B cell (primary cell): ENCODE data around the gene LY9. TPM values are rescaled to one million over a fixed set of nuclear protein-coding genes. Genes with fewer than 3 reads are reported as not detected.

ENCODE experiments used
- ATAC-seq: fragments of 200-7000 bp; cut with Tn5 transposase; one replicate; pipeline ENCODE4 v1.10.0; 2021; ENCODE audit warnings: low read depth, mild to moderate bottlenecking, moderate number of reproducible peaks, moderate library complexity
- CTCF ChIA-PET: fragments of 350-600 bp; sonication (Branson Sonifier 250); formaldehyde crosslinking; loops from one replicate; lab custom pipeline; 2021; ENCODE audit warnings: antibody characterized with exemption, inconsistent platforms; lab: Charles Lee
- POLR2A ChIA-PET: fragments of 350-600 bp; sonication (Branson Sonifier 250); formaldehyde crosslinking; loops from one replicate; lab custom pipeline; 2021; ENCODE audit warnings: antibody characterized with exemption; lab: Charles Lee
- DNase-seq: peaks from one replicate; pipeline ENCODE4 v3.0.0; 2013
- H2AFZ ChIP-seq: 2 replicates; pipeline ENCODE4 v1.6.1; 2012; ENCODE audit warnings: mild to moderate bottlenecking, low read depth, low read length; ENCODE audit not compliant: insufficient read depth, poor library complexity, severe bottlenecking
- H3K27ac ChIP-seq, 2 donors: 1 replicate in 1 of 2; 2 replicates in 1 of 2; pipeline ENCODE4 v1.5.1; 2012 to 2013; ENCODE audit warnings: low read length in 2 of 2, mild to moderate bottlenecking in 2 of 2, moderate library complexity in 1 of 2
- H3K27me3 ChIP-seq, 4 experiments: fragments of 200-600 bp in 1 of 4; sonication (generic) in 1 of 4; replicated peaks in 1 of 4; 1 replicate in 2 of 4; 2 replicates in 2 of 4; pipeline versions ENCODE4 v1.6.1 to v1.7.0; 2013 to 2016; ENCODE audit warnings: low read length in 3 of 4, mild to moderate bottlenecking in 2 of 4, mixed read lengths in 1 of 4, moderate library complexity in 1 of 4; ENCODE audit not compliant: insufficient read depth in 4 of 4, control insufficient read depth in 3 of 4; ENCODE audit errors: control extremely low read depth in 1 of 4
- H3K36me3 ChIP-seq, 2 experiments: replicated peaks in 1 of 2; 1 replicate in 1 of 2; 2 replicates in 1 of 2; pipeline versions ENCODE4 v1.6.1 to v1.7.1; 2013; ENCODE audit warnings: low read length in 1 of 2; ENCODE audit not compliant: insufficient read depth in 2 of 2, control insufficient read depth in 1 of 2; ENCODE audit errors: control extremely low read depth in 1 of 2, extremely low read depth in 1 of 2
- H3K4me1 ChIP-seq, 2 donors: fragments of 200-600 bp in 1 of 2; sonication (generic) in 1 of 2; 1 replicate in 1 of 2; 2 replicates in 1 of 2; pipeline versions ENCODE4 v1.5.1 to v1.6.1; 2013 to 2017; ENCODE audit warnings: low read length in 2 of 2; ENCODE audit not compliant: control insufficient read depth in 2 of 2, insufficient read depth in 2 of 2
- H3K4me2 ChIP-seq: replicated peaks from 2 replicates; pipeline ENCODE3; 2012; ENCODE audit warnings: mild to moderate bottlenecking, low read depth, low read length; ENCODE audit not compliant: poor library complexity, severe bottlenecking
- H3K4me3 ChIP-seq, 5 experiments: fragments of 200-600 bp in 1 of 5; sonication (generic) in 1 of 5; 1 replicate in 3 of 5; 2 replicates in 2 of 5; pipeline versions ENCODE4 v1.5.1 to v1.7.0; 2011 to 2016; ENCODE audit warnings: low read length in 4 of 5, mild to moderate bottlenecking in 4 of 5, low read depth in 2 of 5, control low read depth in 1 of 5, moderate library complexity in 1 of 5; ENCODE audit not compliant: insufficient read depth in 1 of 5; ENCODE audit errors: control extremely low read depth in 1 of 5, extremely low read depth in 1 of 5
- H3K79me2 ChIP-seq: fragments of 200-600 bp; sonication (generic); one replicate; pipeline ENCODE4 v1.6.0; 2016; ENCODE audit warnings: low read length; ENCODE audit not compliant: control insufficient read depth, insufficient read depth
- H3K9ac ChIP-seq: fragments of 200-600 bp; sonication (generic); 2 replicates; pipeline ENCODE4 v1.6.1; 2017; ENCODE audit warnings: mild to moderate bottlenecking, low read length, moderate library complexity
- H3K9me3 ChIP-seq, 3 donors: one replicate each; pipeline versions ENCODE4 v1.6.1 to v1.7.1; 2013; ENCODE audit warnings: low read length in 2 of 3; ENCODE audit not compliant: control insufficient read depth in 2 of 3, insufficient read depth in 1 of 3; ENCODE audit errors: control extremely low read depth in 1 of 3
- H4K20me1 ChIP-seq: 2 replicates; pipeline ENCODE4 v1.6.0; 2012; ENCODE audit warnings: mild to moderate bottlenecking, low read length; ENCODE audit not compliant: insufficient read depth, control insufficient read depth, poor library complexity, severe bottlenecking
- H3K27ac Mint-ChIP-seq: one replicate; pipeline ENCODE4 v1.8.0; 2021; ENCODE audit warnings: mixed read lengths
- H3K27me3 Mint-ChIP-seq: one replicate; pipeline ENCODE4 v1.8.0; 2021; ENCODE audit warnings: mixed read lengths
- H3K4me1 Mint-ChIP-seq: one replicate; pipeline ENCODE4 v1.8.0; 2021; ENCODE audit warnings: mixed read lengths
- H3K4me3 Mint-ChIP-seq: one replicate; pipeline ENCODE4 v1.8.0; 2021; ENCODE audit warnings: mixed read lengths
- H3K9me3 Mint-ChIP-seq: one replicate; pipeline ENCODE4 v1.8.0; 2022; ENCODE audit warnings: mixed read lengths; ENCODE audit not compliant: insufficient read depth
- EZH2 ChIP-seq: IDR thresholded peaks from 2 replicates; pipeline ENCODE4 v1.6.1; 2012; ENCODE audit warnings: borderline replicate concordance, low read depth, mild to moderate bottlenecking, moderate library complexity, low read length; ENCODE audit not compliant: insufficient read depth, poor library complexity, severe bottlenecking
- whole genome bisulfite sequencing: methylation state at CpG from one replicate; pipeline ENCODE4 v1.1.5; 2013; ENCODE audit warnings: missing lambda C conversion rate; ENCODE audit not compliant: insufficient coverage; 5-methylcytosine and 5-hydroxymethylcytosine counted together
- intact Hi-C: fragments of 100-400 bp; cut with micrococcal nuclease; formaldehyde crosslinking; loops from one replicate; pipeline ENCODE4 v1.10.0; 2022
- polyA plus RNA-seq: library from polyadenylated mRNA; depleted of rRNA; stranded (reverse); fragments of >200 nt; gene quantifications from 2 replicates; pipeline ENCODE4 v1.2.3, GENCODE V29; 2012
- total RNA-seq, 2 donors: library from RNA; stranded (reverse); fragments of 120-200 nt in 1 of 2; gene quantifications; 1 replicate in 1 of 2; 2 replicates in 1 of 2; pipeline versions ENCODE4 v1.2.3 to v1.2.4, GENCODE V29; 2013 to 2022
- TF ChIP-seq, protein P1 (sequence below): fragments of 200-600 bp; IDR thresholded peaks from one replicate; pipeline ENCODE4 v1.8.0; 2022; ENCODE audit warnings: antibody characterized with exemption, mild to moderate bottlenecking

The LY9 gene
- total and polyA plus RNA-seq, 2 donors (not counting 1 experiment from before 2014, with no cell fraction given): 252 to 365 TPM

GRCh38 chr1:160858507-160858906 lies 62.5 kb downstream of the LY9 start:
- DNase-seq: no peak
- no peaks in the 10 kb centered on the region for H3K79me2 ChIP-seq
- peaks cover 14% of the 10 kb centered on the region for H3K27me3 Mint-ChIP-seq

DNA sequence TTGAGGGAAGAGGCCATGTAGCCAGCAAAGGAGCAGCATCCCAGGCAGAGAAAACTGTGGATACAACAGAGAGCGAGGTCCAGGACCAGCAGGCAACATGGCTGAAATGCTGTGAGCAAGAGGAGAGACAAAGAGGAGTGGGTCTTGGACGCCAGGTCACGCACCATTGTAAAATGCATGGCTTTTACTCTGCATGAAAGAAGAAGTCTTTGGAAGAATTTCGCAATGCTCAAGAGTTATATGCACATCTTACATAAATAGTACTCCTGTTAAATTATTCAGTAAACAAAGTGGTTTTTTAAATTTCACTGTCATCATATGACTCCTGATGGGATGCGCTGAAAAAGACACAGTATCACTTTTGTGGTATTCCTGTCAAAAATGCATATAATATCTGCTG lies 63.2 kb downstream of the LY9 start:
- TF ChIP-seq, protein P1, sequence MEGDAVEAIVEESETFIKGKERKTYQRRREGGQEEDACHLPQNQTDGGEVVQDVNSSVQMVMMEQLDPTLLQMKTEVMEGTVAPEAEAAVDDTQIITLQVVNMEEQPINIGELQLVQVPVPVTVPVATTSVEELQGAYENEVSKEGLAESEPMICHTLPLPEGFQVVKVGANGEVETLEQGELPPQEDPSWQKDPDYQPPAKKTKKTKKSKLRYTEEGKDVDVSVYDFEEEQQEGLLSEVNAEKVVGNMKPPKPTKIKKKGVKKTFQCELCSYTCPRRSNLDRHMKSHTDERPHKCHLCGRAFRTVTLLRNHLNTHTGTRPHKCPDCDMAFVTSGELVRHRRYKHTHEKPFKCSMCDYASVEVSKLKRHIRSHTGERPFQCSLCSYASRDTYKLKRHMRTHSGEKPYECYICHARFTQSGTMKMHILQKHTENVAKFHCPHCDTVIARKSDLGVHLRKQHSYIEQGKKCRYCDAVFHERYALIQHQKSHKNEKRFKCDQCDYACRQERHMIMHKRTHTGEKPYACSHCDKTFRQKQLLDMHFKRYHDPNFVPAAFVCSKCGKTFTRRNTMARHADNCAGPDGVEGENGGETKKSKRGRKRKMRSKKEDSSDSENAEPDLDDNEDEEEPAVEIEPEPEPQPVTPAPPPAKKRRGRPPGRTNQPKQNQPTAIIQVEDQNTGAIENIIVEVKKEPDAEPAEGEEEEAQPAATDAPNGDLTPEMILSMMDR: no peak
- no peak for TF ChIP-seq EZH2
- Mint-ChIP-seq H3K27me3 (peaks cover 14% of the 10 kb centered on the region), H3K9me3 (no peaks in the 10 kb centered on the region), H3K4me3 (no peak overlapping the region), H3K4me1 (peaks cover 21% of the 10 kb centered on the region), H3K27ac (no peak overlapping the region)
- Histone ChIP-seq H3K9me3 (no peaks in the 10 kb centered on the region), H3K9ac (no peak overlapping the region), H3K4me3 (no peak overlapping the region), H3K4me1 (peaks cover 15 to 23% of the 10 kb centered on the region in 2 donors), H3K36me3 (no peaks in the 10 kb centered on the region), H3K27me3 (peaks cover 0 to 5% (median 0%) of the 10 kb centered on the region in 4 experiments), H2AFZ (no peak overlapping the region), H3K4me2 (no peak overlapping the region), H3K79me2 (no peaks in the 10 kb centered on the region), H4K20me1 (no peaks in the 10 kb centered on the region), H3K27ac (no peak overlapping the region)
- DNase-seq (no peak), ATAC-seq (no peak)
- CTCF ChIA-PET: interaction anchor here (1.2 kb wide), 1 partner anchor 29 kb away, joined by 3 read pairs; no protein-coding TSS in a partner anchor
- 97% methylated on average over 3 of the region's 5 CpGs for WGBS
- intact Hi-C loops: no loop called here
- POLR2A ChIA-PET: no interaction called here

More at GRCh38 chr1:160858507-160858906, 62.5 kb downstream of the LY9 start:
- no peak overlapping the region for H3K4me3 Mint-ChIP-seq
- H4K20me1 ChIP-seq: no peaks in the 10 kb centered on the region
- peaks cover 15 to 21% of the 10 kb centered on the region in 2 donors for H3K4me1 ChIP-seq
- ChIA-PET POLR2A (no interaction called here), CTCF (interaction anchor here (1.2 kb wide), 1 partner anchor 29 kb away, joined by 3 read pairs; no protein-coding TSS in a partner anchor)
- no peaks in the 10 kb centered on the region for H3K9me3 ChIP-seq
- H3K4me1 Mint-ChIP-seq: peaks cover 16% of the 10 kb centered on the region
- intact Hi-C loops: no loop called here
- H3K9me3 Mint-ChIP-seq: no peaks in the 10 kb centered on the region
- H3K27me3 ChIP-seq: peaks cover 0 to 5% (median 0%) of the 10 kb centered on the region in 4 experiments
- no peak overlapping the region for H3K9ac ChIP-seq
- H3K27ac ChIP-seq: no peak overlapping the region
- no peak for ATAC-seq
- H3K36me3 ChIP-seq: no peaks in the 10 kb centered on the region
- H2AFZ ChIP-seq: no peak overlapping the region
- TF ChIP-seq, protein P1: no peak
- 56% methylated on average over 1 of the region's 3 CpGs for WGBS
- no peak overlapping the region for H3K4me3 ChIP-seq
- no peak overlapping the region for H3K4me2 ChIP-seq
- no peak overlapping the region for H3K27ac Mint-ChIP-seq
